ENCODE data around the gene BST1.

BST1 gene

GRCh38 chr4:15702941-15703403 lies at the start of gene BST1:
Gene BST1, plus strand, starts transcription at chr4:15703065. Its CDS starts 80 bp downstream, at chr4:15703145.
- DNase-seq = peak; percentile 43 to 77

- DNase-seq = peak in 1 of 2 donors; percentile 10
These were observed 49.4 kb upstream of the BST1 start for GRCh38 chr4:15653420-15653819.

GRCh38 chr4:15653864-15654592 lies 48.8 kb upstream of the BST1 start:
- DNase-seq = peak in 1 of 2 donors; percentile 19

GRCh38 chr4:15654593-15655222 lies 48.2 kb upstream of the BST1 start:
- peak; percentile 24 to 37 for DNase-seq

GRCh38 chr4:15655223-15656037 lies 47.4 kb upstream of the BST1 start, which contains the start of gene FBXL5:
Gene FBXL5, minus strand, starts transcription at chr4:15655357. Its CDS starts 70 bp downstream, at chr4:15655287.
- DNase-seq = peak; percentile 82 to 85

GRCh38 chr4:15656038-15656470 lies 46.8 kb upstream of the BST1 start:
- DNase-seq = no peak

- no peak for DNase-seq
These were observed 45.5 kb upstream of the BST1 start for GRCh38 chr4:15657366-15657765.

- DNase-seq = no peak
These were observed 44.6 kb upstream of the BST1 start for GRCh38 chr4:15658136-15658770.

- no peak for DNase-seq
These were observed 44.1 kb upstream of the BST1 start for GRCh38 chr4:15658781-15659180.

- DNase-seq = peak in 1 of 2 donors; percentile 28
These were observed 42.9 kb upstream of the BST1 start for GRCh38 chr4:15659768-15660570.

- peak in 1 of 2 donors; percentile 44 for DNase-seq
These were observed 37.0 kb upstream of the BST1 start for GRCh38 chr4:15665753-15666365.

- DNase-seq = no peak
These were observed 35.9 kb upstream of the BST1 start for GRCh38 chr4:15667006-15667405.

GRCh38 chr4:15668566-15669435 lies 34.1 kb upstream of the BST1 start:
- no peak for DNase-seq

GRCh38 chr4:15670576-15670975 lies 32.3 kb upstream of the BST1 start:
- DNase-seq = no peak

GRCh38 chr4:15672101-15672500 lies 30.8 kb upstream of the BST1 start:
- DNase-seq = no peak

- DNase-seq = no peak
These were observed 29.5 kb upstream of the BST1 start for GRCh38 chr4:15673337-15673736.

- no peak for DNase-seq
These were observed 28.8 kb upstream of the BST1 start for GRCh38 chr4:15674046-15674445.

GRCh38 chr4:15674926-15675325 lies 27.9 kb upstream of the BST1 start:
- no peak for DNase-seq

GRCh38 chr4:15675356-15675755 lies 27.5 kb upstream of the BST1 start:
- DNase-seq = no peak

- no peak for DNase-seq
These were observed 26.8 kb upstream of the BST1 start for GRCh38 chr4:15676039-15676438.
